DOHH2 (cell line): ENCODE data around the gene CRYBG1.
A peak's percentile ranks its signal among the peaks of the same experiment; 100 is the strongest.

Experiments
- H3F3A ChIP-seq: fragments of 200-600 bp; sonication (generic), shearing (Covaris generic); 2 replicates; pipeline ENCODE4 v1.6.0; 2016; ENCODE audit warnings: antibody characterized with exemption, mild to moderate bottlenecking; ENCODE audit not compliant: control insufficient read depth, insufficient read depth
- H3K27ac ChIP-seq: fragments of 200-600 bp; sonication (generic); 2 replicates; pipeline ENCODE4 v1.5.1; 2014; ENCODE audit warnings: low read depth, mild to moderate bottlenecking, low read length, moderate library complexity
- H3K27me3 ChIP-seq: fragments of 200-600 bp; sonication (generic); 2 replicates; pipeline ENCODE4 v1.6.1; 2014; ENCODE audit warnings: mild to moderate bottlenecking, low read length, mixed read lengths; ENCODE audit not compliant: control insufficient read depth
- H3K36me3 ChIP-seq: fragments of 200-600 bp; sonication (generic); 2 replicates; pipeline ENCODE4 v1.6.1; 2014; ENCODE audit warnings: mild to moderate bottlenecking, low read length, moderate library complexity, mixed read lengths; ENCODE audit not compliant: control insufficient read depth
- H3K4me1 ChIP-seq: fragments of 200-600 bp; sonication (generic); 2 replicates; pipeline ENCODE4 v1.6.1; 2014; ENCODE audit warnings: mild to moderate bottlenecking, low read length, mixed read lengths; ENCODE audit not compliant: control insufficient read depth
- H3K4me2 ChIP-seq: fragments of 200-600 bp; sonication (generic); 2 replicates; pipeline ENCODE4 v1.6.0; 2014; ENCODE audit warnings: mild to moderate bottlenecking, low read length, moderate library complexity
- H3K4me3 ChIP-seq: fragments of 200-600 bp; sonication (generic); 2 replicates; pipeline ENCODE4 v1.5.1; 2014; ENCODE audit warnings: mild to moderate bottlenecking, low read length, mixed read lengths
- H3K79me2 ChIP-seq: fragments of 200-600 bp; sonication (generic); 2 replicates; pipeline ENCODE4 v1.6.1; 2014; ENCODE audit warnings: mild to moderate bottlenecking, low read length, mixed read lengths; ENCODE audit not compliant: control insufficient read depth
- H3K9me2 ChIP-seq: fragments of 200-600 bp; sonication (generic); replicated peaks from 2 replicates; pipeline ENCODE4 v1.6.1; 2014; ENCODE audit warnings: mild to moderate bottlenecking, low read length, mixed read lengths; ENCODE audit not compliant: control insufficient read depth
- H3K9me3 ChIP-seq: fragments of 200-600 bp; sonication (generic); 2 replicates; pipeline ENCODE4 v1.6.1; 2014; ENCODE audit warnings: antibody characterized with exemption, low read length, mixed read lengths; ENCODE audit not compliant: control insufficient read depth, insufficient read depth
- H4K20me1 ChIP-seq: fragments of 200-600 bp; sonication (generic); 2 replicates; pipeline ENCODE4 v1.6.0; 2014; ENCODE audit warnings: low read depth, mild to moderate bottlenecking, antibody characterized with exemption, low read length, moderate library complexity; ENCODE audit not compliant: control insufficient read depth, insufficient read depth
- CTCF ChIP-seq: fragments of 200-600 bp; sonication (generic); IDR thresholded peaks from one replicate; pipeline ENCODE4 v1.5.1; 2014; ENCODE audit warnings: antibody characterized with exemption, mild to moderate bottlenecking, low read depth, low read length; ENCODE audit not compliant: poor library complexity, severe bottlenecking
- EZH2phosphoT487 ChIP-seq: fragments of 200-600 bp; sonication (generic); IDR thresholded peaks from 2 replicates; pipeline ENCODE4 v1.6.1; 2017; ENCODE audit warnings: borderline replicate concordance, mild to moderate bottlenecking, antibody characterized with exemption, low read length, moderate library complexity, mixed read lengths

The CRYBG1 gene

GRCh38 chr6:106599440-106599839 is 238.9 kb downstream of the CRYBG1 start:
- no peak for TF ChIP-seq EZH2phosphoT487
- Histone ChIP-seq H4K20me1 (no peaks in the 10 kb centered on the region), H3F3A (no peaks in the 10 kb centered on the region)

GRCh38 chr6:106600329-106600728 is 239.8 kb downstream of the CRYBG1 start:
- Histone ChIP-seq H3K4me3 (no peak overlapping the region), H3K27ac (no peak overlapping the region), H3K27me3 (no peaks in the 10 kb centered on the region), H3K9me2 (no peaks in the 10 kb centered on the region), H3F3A (no peaks in the 10 kb centered on the region), H3K4me1 (peaks cover 11% of the 10 kb centered on the region), H3K36me3 (peaks cover 36% of the 10 kb centered on the region), H3K9me3 (no peaks in the 10 kb centered on the region), H3K79me2 (no peaks in the 10 kb centered on the region), H4K20me1 (no peaks in the 10 kb centered on the region), H3K4me2 (no peak overlapping the region)
- no peak for TF ChIP-seq CTCF
- TF ChIP-seq EZH2phosphoT487, result no peak

More at GRCh38 chr6:106599440-106599839, 238.9 kb downstream of the CRYBG1 start:
- no peaks in the 10 kb centered on the region for H3K27me3 ChIP-seq
- H3K9me2 ChIP-seq, result no peaks in the 10 kb centered on the region
- no peaks in the 10 kb centered on the region for H3K9me3 ChIP-seq
- no peak overlapping the region for H3K27ac ChIP-seq
- no peak overlapping the region for H3K4me2 ChIP-seq
- H3K79me2 ChIP-seq, result no peaks in the 10 kb centered on the region
- peaks cover 31% of the 10 kb centered on the region for H3K36me3 ChIP-seq
- H3K4me3 ChIP-seq, result no peak overlapping the region
- peaks cover 8% of the 10 kb centered on the region for H3K4me1 ChIP-seq

- H3K4me2 ChIP-seq, result peak overlapping the region; percentile 42
Measured at GRCh38 chr6:106608080-106608668, 247.7 kb downstream of the CRYBG1 start.

More at GRCh38 chr6:106608080-106608668, 247.7 kb downstream of the CRYBG1 start:
- Histone ChIP-seq H3K4me1 (peaks cover 50% of the 10 kb centered on the region), H3K27ac (0 out of 2 replicates have a peak overlapping the region, but pooled peaks have one; percentile 26), H3K27me3 (no peaks in the 10 kb centered on the region), H3F3A (no peaks in the 10 kb centered on the region), H4K20me1 (no peaks in the 10 kb centered on the region), H3K9me3 (peaks cover 3% of the 10 kb centered on the region; the same call in 1 of the 2 replicates), H3K79me2 (peaks cover 10% of the 10 kb centered on the region; the same call in 1 of the 2 replicates), H3K9me2 (no peaks in the 10 kb centered on the region), H3K36me3 (peaks cover 56% of the 10 kb centered on the region), H3K4me3 (peak overlapping the region; percentile 32; the same call in 1 of the 2 replicates)
- TF ChIP-seq EZH2phosphoT487 (no peak), CTCF (peak; percentile 78)
